Stimulated activated CD8-positive, alpha-beta memory T cell treated with anti-CD3 and anti-CD28 coated beads, Interleukin-12 subunit alpha, Interleukin-12 subunit beta, amount 100 ng/mL, for 24 hours (primary cell): ENCODE results near the gene GTF2A1L.
"Not testable (repeated sequence)": the region's sequence is repeated elsewhere in the genome, so short reads cannot be mapped to it uniquely, and the experiment has no call there.

ENCODE experiments used
- DNase-seq: peaks from one replicate; pipeline ENCODE4 v3.0.0-alpha.2; 2020; ENCODE audit errors: extremely low read depth

The GTF2A1L gene

DNA sequence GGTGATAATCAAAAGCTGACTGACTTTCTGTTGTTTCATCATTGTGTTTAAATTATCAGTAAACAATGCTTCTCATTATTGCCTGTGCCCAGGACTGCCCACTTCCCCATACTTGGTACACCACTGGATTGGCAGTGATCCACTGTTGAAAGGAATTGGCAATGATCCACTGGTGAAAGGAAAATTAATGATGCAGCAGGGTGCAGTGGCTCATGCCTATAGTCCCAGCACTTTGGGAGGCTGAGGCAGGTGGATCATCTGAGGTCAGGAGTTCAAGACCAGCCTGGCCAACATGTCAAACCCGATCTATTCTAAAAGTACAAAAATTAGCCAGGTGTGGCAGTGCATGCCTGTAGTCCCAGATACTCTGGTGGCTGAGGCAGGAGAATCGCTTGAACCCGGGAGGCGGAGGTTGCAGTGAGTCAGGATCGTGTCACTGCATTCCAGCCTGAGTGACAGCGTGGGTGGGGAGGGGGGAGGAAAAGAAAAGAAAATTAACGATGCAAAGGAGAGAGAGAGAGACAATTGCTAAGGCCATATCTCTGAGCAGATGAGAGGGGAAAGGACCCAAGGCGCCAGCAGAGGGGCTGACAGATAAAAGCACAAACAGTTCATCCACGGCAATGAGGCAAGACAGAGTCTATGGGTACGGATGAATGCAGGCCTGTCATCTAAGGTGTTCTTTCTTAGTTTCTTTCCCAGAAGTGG lies 10.2 kb upstream of the GTF2A1L start:
- no peak for DNase-seq

DNA sequence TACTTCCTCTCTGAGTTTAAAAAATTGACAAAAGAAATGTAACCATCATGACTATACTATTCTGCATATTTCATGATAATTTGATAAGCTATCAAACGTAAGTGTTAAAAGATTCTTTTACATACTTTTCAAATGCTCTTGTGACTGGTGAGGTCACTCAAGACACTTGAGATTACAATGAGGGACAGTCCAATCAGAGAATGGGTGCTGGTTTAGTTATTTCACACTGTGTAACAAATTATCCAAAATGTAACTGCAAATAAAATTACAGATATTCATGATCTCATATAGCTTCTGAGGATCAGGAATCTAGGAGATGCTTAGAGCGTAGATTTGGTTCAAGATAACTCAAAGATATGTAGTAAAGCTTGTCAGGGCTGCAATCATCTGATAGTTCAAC lies 4.4 kb upstream of the GTF2A1L start:
- DNase-seq: no peak

DNA sequence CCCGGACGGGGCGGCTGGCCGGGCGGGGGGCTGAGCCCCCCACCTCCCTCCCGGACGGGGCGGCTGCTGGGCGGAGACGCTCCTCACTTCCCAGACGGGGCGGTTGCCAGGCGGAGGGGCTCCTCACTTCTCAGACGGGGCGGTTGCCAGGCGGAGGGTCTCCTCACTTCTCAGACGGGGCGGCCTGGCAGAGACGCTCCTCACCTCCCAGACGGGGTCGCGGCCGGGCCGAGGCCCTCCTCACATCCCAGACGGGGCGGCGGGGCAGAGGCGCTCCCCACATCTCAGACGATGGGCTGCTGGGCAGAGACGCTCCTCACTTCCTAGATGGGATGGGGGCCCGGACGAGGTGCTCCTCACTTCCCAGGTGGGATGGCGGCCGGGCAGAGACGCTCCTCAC lies 3.1 kb upstream of the GTF2A1L start:
- DNase-seq: not testable (repeated sequence)

- DNase-seq: no peak
Measured at GRCh38 chr2:48619526-48619925, 1.9 kb downstream of the GTF2A1L start.

GRCh38 chr2:48620604-48621003 lies 2.9 kb downstream of the GTF2A1L start:
- DNase-seq: no peak

DNA sequence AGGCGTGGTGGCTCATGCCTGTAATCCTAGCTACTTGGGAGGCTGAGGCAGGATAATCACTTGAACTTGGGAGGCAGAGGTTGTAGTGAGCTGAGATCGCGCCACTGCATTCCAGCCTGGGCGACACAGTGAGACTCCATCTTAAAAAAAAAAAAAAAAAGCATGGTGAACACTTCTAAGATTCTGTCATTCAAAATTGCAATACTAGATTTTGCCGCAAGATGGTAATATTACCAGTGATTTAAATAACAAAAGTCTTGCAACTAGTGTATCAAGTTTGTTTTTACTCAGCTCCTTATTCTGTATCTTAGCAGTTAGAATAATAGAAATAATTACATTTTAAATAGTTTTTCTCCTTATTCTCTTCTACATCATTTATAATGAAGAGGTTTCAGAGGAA lies 5.0 kb downstream of the GTF2A1L start:
- not testable (repeated sequence) for DNase-seq

GRCh38 chr2:48624696-48625095 lies 7.0 kb downstream of the GTF2A1L start:
- DNase-seq: no peak

DNA sequence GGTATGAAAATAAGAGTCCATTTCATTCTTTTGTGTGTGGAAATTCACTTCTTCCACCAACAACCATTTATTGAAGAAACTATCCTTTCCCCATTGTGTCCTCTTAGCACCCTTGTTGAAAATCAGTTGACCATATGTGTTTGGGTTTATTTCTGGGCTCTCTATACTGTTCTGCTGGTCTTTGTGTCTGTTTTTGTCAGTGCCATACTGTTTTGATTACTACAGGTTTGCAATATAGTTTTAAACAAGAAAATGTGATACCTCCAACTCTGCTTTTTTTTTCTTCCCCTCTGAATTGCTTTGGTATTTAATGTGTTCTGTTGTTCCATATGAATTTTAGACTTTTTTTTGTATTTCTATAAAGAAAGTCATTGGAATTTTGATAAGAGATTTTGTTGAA lies 8.4 kb downstream of the GTF2A1L start:
- no peak for DNase-seq

DNA sequence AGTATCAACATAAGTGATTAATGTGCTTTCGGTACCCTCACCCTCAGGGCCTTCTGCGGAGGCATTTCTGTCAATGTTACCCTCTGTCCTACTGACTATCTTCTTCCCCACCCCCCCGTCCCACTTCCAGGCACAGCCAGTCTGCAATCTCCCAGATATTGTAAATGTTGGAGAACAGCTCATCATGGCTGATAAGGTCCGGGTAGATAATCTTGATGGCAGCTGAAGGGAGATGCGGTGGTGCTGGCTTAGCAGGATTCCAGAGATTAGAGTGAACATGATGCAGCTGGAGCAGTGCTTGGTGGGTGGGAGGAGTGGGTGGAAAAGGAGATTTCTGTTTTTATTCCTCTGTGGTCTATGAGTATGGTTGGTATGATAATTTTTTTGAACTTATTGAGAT lies 15.5 kb downstream of the GTF2A1L start:
- DNase-seq: no peak

DNA sequence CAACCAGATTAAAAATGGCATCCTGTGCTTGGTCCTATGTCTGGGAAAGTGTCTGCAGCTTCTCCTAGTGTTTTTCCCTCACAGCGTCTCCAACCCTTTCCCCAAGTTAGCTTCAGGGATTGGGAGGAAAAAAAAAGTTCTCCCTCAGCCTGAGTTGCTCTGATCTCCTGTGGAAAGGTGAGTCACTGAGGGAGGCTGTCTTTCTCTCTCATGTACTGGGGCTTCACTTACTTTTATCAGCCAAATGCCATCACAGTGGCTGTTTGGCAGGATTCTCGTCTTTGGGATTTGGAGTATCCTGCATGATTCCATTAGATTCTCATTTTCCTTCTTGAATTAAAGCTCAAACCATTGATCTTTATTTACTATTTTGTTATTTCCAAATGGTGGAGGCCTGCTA lies 18.1 kb downstream of the GTF2A1L start:
- no peak for DNase-seq

DNA sequence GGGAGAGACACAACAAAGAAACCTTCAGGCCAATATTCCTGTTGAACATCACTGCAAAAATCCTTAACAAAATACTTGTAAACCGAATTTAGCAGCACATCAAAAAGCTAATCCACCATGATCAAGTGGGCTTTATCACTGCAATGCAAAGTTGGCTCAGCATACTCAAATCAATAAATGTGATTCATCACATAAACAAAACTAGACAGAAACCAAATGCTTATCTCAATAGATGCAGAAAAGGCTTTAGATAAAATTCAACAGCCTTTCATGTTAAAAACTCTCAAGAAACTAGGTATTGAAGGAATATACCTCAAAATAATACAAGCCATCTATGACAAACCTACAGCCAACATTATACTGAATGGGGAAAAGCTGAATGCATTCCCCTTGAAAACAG lies 20.6 kb downstream of the GTF2A1L start:
- no peak for DNase-seq

- DNase-seq: no peak
Measured at GRCh38 chr2:48651158-48651790, 33.6 kb downstream of the GTF2A1L start.

GRCh38 chr2:48668992-48669391 lies 51.3 kb downstream of the GTF2A1L start:
- no peak for DNase-seq

DNA sequence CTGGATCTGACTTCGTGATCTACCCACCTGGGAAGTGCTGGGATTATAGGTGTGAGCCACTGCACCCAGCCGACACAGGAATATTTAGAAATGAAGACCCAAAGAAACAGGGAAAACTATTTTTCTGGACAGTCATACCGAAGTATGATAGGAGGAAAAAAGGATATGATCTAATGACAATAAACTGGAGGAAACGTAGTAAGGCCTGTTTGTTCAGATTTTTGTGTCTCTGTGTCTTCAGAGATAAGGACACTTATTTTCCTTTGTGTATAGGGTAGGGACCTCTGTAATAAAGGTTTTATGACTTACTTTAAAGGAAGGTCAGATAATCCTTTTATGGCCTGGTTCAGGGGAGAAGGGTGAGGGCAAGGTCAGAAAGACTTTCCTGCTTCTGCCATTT lies 55.9 kb downstream of the GTF2A1L start:
- DNase-seq: no peak

- DNase-seq: no peak
Measured at GRCh38 chr2:48674933-48675332, 57.3 kb downstream of the GTF2A1L start.

- no peak for DNase-seq
Measured at GRCh38 chr2:48677450-48677849, 59.8 kb downstream of the GTF2A1L start.

DNA sequence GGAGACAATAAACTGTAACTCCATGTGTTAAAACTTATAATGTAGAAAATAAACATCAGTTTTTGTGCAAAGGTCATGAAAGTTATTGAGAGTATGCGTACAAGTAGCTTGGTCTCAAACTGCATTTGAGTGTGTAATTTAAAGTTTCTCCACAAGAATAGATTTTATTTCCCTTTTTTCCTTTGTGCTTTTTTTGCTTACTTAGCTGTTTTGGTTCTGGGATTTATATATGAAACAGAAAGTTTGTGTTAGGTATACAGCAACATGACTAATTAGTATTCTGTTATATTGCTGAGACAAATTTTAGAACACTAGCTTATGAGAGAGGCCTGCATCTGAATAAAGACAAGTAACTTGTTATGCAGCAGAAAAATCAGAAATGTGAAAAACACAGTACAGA lies 67.5 kb downstream of the GTF2A1L start:
- DNase-seq: no peak

- DNase-seq: no peak
Measured at GRCh38 chr2:48691935-48692691, 74.5 kb downstream of the GTF2A1L start.

- no peak for DNase-seq
Measured at GRCh38 chr2:48693066-48693465, 75.4 kb downstream of the GTF2A1L start.

GRCh38 chr2:48693645-48694044 lies 76.0 kb downstream of the GTF2A1L start:
- no peak for DNase-seq

GRCh38 chr2:48694149-48694548 lies 76.5 kb downstream of the GTF2A1L start:
- no peak for DNase-seq

GRCh38 chr2:48695991-48696390 lies 78.3 kb downstream of the GTF2A1L start:
- DNase-seq: no peak

GRCh38 chr2:48696881-48697280 lies 79.2 kb downstream of the GTF2A1L start:
- DNase-seq: no peak
